ENCODE data around the gene HAAO. TPM values are rescaled to one million over a fixed set of nuclear protein-coding genes. Genes with fewer than 3 reads are reported as not detected.
A peak's percentile ranks its signal among the peaks of the same experiment; 100 is the strongest.

Gene HAAO
- total and polyA plus RNA-seq, 2 of the 13 experiments (the other 11 are each of a cell fraction or from before 2014, with no cell fraction given): 36.1 to 42.7 TPM

DNA sequence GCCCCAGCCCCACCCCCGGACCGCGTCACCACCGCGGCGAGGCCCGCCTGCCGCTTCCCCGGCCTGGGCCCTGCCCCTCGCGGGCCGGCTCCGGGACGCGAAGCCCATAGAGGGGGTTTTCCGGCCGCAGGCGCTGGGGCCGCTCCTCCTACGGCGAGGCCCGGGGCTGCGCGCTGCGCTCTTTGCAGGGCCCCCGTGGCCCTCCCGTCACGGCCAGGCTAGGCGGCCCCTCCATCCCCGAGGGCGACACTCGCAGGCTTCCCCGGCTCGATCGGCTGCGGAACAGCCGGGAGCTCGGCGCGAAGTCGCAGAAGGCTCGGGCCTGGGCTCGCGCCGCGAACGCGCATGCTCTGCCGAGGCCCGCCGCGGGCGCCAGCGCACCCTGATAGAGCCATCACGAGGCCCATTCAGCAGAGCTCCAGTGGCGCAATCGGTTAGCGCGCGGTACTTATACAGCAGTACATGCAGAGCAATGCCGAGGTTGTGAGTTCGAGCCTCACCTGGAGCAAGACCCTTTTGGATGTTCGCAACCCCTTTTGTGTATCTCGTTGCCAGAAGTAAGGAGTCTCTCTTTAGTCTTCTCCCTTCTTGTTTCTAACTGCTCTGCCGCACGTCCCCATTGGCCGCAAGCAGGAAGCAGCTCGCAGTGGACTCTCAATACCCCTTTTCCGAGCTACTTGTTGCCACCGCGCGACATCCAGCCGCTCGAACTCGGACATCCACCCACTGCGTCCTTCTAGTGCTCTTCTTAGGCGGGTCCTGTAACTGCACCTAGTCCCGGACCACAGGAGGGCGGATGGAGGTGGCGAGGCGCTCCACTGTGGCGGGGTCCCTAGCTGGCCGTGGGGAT is 18.0 kb upstream of the HAAO start (continued):
- TF ChIP-seq, protein P1, sequence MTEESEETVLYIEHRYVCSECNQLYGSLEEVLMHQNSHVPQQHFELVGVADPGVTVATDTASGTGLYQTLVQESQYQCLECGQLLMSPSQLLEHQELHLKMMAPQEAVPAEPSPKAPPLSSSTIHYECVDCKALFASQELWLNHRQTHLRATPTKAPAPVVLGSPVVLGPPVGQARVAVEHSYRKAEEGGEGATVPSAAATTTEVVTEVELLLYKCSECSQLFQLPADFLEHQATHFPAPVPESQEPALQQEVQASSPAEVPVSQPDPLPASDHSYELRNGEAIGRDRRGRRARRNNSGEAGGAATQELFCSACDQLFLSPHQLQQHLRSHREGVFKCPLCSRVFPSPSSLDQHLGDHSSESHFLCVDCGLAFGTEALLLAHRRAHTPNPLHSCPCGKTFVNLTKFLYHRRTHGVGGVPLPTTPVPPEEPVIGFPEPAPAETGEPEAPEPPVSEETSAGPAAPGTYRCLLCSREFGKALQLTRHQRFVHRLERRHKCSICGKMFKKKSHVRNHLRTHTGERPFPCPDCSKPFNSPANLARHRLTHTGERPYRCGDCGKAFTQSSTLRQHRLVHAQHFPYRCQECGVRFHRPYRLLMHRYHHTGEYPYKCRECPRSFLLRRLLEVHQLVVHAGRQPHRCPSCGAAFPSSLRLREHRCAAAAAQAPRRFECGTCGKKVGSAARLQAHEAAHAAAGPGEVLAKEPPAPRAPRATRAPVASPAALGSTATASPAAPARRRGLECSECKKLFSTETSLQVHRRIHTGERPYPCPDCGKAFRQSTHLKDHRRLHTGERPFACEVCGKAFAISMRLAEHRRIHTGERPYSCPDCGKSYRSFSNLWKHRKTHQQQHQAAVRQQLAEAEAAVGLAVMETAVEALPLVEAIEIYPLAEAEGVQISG (CRISPR knock-in tag; IDR thresholded peaks at IDR 0.05): peak; percentile 87
- TF ChIP-seq EED (CRISPR knock-in tag; IDR thresholded peaks at IDR 0.05) (peak; percentile 94), HMG20B (CRISPR knock-in tag; conservative IDR thresholded peaks at IDR 0.05) (peak; percentile 28; the same call in 1 of the 2 replicates), PHB2 (IDR thresholded peaks at IDR 0.05; ENCODE audit: partially characterized antibody) (no peak), ZNF7 (CRISPR knock-in tag; IDR thresholded peaks at IDR 0.05) (peak; percentile 31; the same call in 1 of the 2 replicates), SATB2 (CRISPR knock-in tag; IDR thresholded peaks at IDR 0.05) (peak; percentile 87), ZNF232 (CRISPR knock-in tag; IDR thresholded peaks at IDR 0.05; ENCODE audit: borderline replicate concordance) (peak; percentile 98), NCOA1 (CRISPR knock-in tag; IDR thresholded peaks at IDR 0.05) (peak; percentile 81; the same call in 1 of the 2 replicates), ZNF878 (CRISPR knock-in tag; IDR thresholded peaks at IDR 0.05) (peak; percentile 95), ZNF317 (CRISPR knock-in tag; IDR thresholded peaks at IDR 0.05) (peak; percentile 94), ZNF460 (CRISPR knock-in tag; IDR thresholded peaks at IDR 0.05; ENCODE audit: borderline replicate concordance) (no peak; the same call in 1 of the 2 replicates), ZSCAN25 (CRISPR knock-in tag; IDR thresholded peaks at IDR 0.05) (0 out of 2 replicates have a peak, but pooled peaks have one; percentile 70)
- TF ChIP-seq, protein P2, sequence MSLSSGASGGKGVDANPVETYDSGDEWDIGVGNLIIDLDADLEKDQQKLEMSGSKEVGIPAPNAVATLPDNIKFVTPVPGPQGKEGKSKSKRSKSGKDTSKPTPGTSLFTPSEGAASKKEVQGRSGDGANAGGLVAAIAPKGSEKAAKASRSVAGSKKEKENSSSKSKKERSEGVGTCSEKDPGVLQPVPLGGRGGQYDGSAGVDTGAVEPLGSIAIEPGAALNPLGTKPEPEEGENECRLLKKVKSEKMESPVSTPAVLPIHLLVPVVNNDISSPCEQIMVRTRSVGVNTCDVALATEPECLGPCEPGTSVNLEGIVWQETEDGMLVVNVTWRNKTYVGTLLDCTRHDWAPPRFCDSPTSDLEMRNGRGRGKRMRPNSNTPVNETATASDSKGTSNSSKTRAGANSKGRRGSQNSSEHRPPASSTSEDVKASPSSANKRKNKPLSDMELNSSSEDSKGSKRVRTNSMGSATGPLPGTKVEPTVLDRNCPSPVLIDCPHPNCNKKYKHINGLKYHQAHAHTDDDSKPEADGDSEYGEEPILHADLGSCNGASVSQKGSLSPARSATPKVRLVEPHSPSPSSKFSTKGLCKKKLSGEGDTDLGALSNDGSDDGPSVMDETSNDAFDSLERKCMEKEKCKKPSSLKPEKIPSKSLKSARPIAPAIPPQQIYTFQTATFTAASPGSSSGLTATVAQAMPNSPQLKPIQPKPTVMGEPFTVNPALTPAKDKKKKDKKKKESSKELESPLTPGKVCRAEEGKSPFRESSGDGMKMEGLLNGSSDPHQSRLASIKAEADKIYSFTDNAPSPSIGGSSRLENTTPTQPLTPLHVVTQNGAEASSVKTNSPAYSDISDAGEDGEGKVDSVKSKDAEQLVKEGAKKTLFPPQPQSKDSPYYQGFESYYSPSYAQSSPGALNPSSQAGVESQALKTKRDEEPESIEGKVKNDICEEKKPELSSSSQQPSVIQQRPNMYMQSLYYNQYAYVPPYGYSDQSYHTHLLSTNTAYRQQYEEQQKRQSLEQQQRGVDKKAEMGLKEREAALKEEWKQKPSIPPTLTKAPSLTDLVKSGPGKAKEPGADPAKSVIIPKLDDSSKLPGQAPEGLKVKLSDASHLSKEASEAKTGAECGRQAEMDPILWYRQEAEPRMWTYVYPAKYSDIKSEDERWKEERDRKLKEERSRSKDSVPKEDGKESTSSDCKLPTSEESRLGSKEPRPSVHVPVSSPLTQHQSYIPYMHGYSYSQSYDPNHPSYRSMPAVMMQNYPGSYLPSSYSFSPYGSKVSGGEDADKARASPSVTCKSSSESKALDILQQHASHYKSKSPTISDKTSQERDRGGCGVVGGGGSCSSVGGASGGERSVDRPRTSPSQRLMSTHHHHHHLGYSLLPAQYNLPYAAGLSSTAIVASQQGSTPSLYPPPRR (CRISPR knock-in tag; IDR thresholded peaks at IDR 0.05; ENCODE audit: borderline replicate concordance): peak; percentile 77
- TF ChIP-seq, protein P3, sequence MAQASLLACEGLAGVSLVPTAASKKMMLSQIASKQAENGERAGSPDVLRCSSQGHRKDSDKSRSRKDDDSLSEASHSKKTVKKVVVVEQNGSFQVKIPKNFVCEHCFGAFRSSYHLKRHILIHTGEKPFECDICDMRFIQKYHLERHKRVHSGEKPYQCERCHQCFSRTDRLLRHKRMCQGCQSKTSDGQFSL (CRISPR knock-in tag; IDR thresholded peaks at IDR 0.05): no peak; the same call in none of the 2 replicates
- TF ChIP-seq, protein P4, sequence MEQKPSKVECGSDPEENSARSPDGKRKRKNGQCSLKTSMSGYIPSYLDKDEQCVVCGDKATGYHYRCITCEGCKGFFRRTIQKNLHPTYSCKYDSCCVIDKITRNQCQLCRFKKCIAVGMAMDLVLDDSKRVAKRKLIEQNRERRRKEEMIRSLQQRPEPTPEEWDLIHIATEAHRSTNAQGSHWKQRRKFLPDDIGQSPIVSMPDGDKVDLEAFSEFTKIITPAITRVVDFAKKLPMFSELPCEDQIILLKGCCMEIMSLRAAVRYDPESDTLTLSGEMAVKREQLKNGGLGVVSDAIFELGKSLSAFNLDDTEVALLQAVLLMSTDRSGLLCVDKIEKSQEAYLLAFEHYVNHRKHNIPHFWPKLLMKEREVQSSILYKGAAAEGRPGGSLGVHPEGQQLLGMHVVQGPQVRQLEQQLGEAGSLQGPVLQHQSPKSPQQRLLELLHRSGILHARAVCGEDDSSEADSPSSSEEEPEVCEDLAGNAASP (CRISPR knock-in tag; IDR thresholded peaks at IDR 0.05; ENCODE audit: borderline replicate concordance): no peak; the same call in none of the 2 replicates
- TF ChIP-seq, protein P5, sequence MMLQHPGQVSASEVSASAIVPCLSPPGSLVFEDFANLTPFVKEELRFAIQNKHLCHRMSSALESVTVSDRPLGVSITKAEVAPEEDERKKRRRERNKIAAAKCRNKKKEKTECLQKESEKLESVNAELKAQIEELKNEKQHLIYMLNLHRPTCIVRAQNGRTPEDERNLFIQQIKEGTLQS (CRISPR knock-in tag; IDR thresholded peaks at IDR 0.05): no peak; the same call in none of the 2 replicates
